Measurements from ENCODE around the gene CYP3A5. TPM values are rescaled to one million over a fixed set of nuclear protein-coding genes. Genes with fewer than 3 reads are reported as not detected.

Gene CYP3A5
- total and polyA plus RNA-seq, 9 of the 15 experiments (the other 6 are each of a cell fraction or from before 2014, with no cell fraction given): 0.73 to 2.8 (median 1.5) TPM

GRCh38 chr7:99628471-99629465 lies 51.0 kb downstream of the CYP3A5 start:
- no peaks in the 10 kb centered on the region for H3K79me2 ChIP-seq (ENCODE audit: control insufficient read depth, insufficient read depth, low read length)
- ATAC-seq (no peak), DNase-seq (ENCODE audit: extremely low read depth in 1 of 4, low spot score in 3 of 4) (no peak), FAIRE-seq (no peak)
- peaks cover 6% of the 10 kb centered on the region; the same call in 1 of the 2 replicates for H4K20me1 ChIP-seq (replicated peaks; ENCODE audit: control insufficient read depth, insufficient read depth, low read length)
- in situ Hi-C loops (cut with MboI): no loop called here
- H3K9ac ChIP-seq (ENCODE audit: insufficient read depth in 1 of 2, low read depth in 2 of 2, low read length in 2 of 2): no peak overlapping the region
- peaks cover 0 to 8% of the 10 kb centered on the region in 2 experiments; a peak in 4 of 5 replicates for H3K4me1 ChIP-seq (replicated peaks in 1 of 2; ENCODE audit: control insufficient read depth in 2 of 2, insufficient read depth in 2 of 2, low read length in 2 of 2)
- no peaks in the 10 kb centered on the region for H3K9me3 ChIP-seq (replicated peaks; ENCODE audit: control insufficient read depth, insufficient read depth, low read depth, low read length)
- BruUV-seq (replicated peaks): no TSS peak
- POLR2A ChIA-PET: interaction anchor here (0.6 to 4.3 kb wide), 4 partner anchors 11 to 615 kb away, joined by 3 to 29 read pairs (median 3); partner anchors contain the start of gene ZSCAN25
- no peak overlapping the region for H3K4me2 ChIP-seq (ENCODE audit: insufficient read depth, low read length)
- H2AFZ ChIP-seq (ENCODE audit: low read depth, low read length): no peak overlapping the region
- no peaks in the 10 kb centered on the region for H3K9me1 ChIP-seq (ENCODE audit: control insufficient read depth, insufficient read depth, low read length)
- no peak overlapping the region for H3K27ac ChIP-seq (ENCODE audit: extremely low read depth, low read depth, low read length)
- intact Hi-C loops (cut with micrococcal nuclease): no loop called here
- no peak overlapping the region for H3K4me3 ChIP-seq
- H3K36me3 ChIP-seq (ENCODE audit: control insufficient read depth, insufficient read depth, low read length): peaks cover 87% of the 10 kb centered on the region
- H3K27me3 ChIP-seq (ENCODE audit: control insufficient read depth in 2 of 2, insufficient read depth in 2 of 2, low read length in 2 of 2): no peaks in the 10 kb centered on the region
- 77% methylated on average over 14 of the region's 14 CpGs for WGBS (ENCODE audit: insufficient coverage, low coverage, missing lambda C conversion rate)
- TF ChIP-seq KDM5B (IDR thresholded peaks at IDR 0.05; ENCODE audit: insufficient replicate concordance, low read depth, low read length) (no peak), FOXP1 (CRISPR knock-in tag; IDR thresholded peaks at IDR 0.05) (no peak), STAT5B (CRISPR knock-in tag; IDR thresholded peaks at IDR 0.05) (no peak), NR1H2 (CRISPR knock-in tag; IDR thresholded peaks at IDR 0.05) (no peak), ZFP91 (CRISPR knock-in tag; IDR thresholded peaks at IDR 0.05) (no peak), SPI1 (IDR thresholded peaks at IDR 0.05; ENCODE audit: borderline replicate concordance, low read depth, low read length) (no peak), NFRKB (IDR thresholded peaks at IDR 0.05; ENCODE audit: low read depth) (no peak), ZNF436 (CRISPR knock-in tag; IDR thresholded peaks at IDR 0.05) (no peak)
- CTCF ChIA-PET (ENCODE audit: low intra/inter-chr PET ratio): no interaction called here

Data from K562 (cell line).